Stimulated activated CD8-positive, alpha-beta memory T cell treated with anti-CD3 and anti-CD28 coated beads, Interleukin-12 subunit alpha, Interleukin-12 subunit beta, amount 100 ng/mL, for 1 hour (primary cell): ENCODE measurements around the gene IDNK.
"Not testable (repeated sequence)": the region's sequence is repeated elsewhere in the genome, so short reads cannot be mapped to it uniquely, and the experiment has no call there.

Experiments used
- DNase-seq: peaks from one replicate; pipeline ENCODE4 v3.0.0-alpha.2; 2020; ENCODE audit warnings: low read depth

Gene IDNK

DNA sequence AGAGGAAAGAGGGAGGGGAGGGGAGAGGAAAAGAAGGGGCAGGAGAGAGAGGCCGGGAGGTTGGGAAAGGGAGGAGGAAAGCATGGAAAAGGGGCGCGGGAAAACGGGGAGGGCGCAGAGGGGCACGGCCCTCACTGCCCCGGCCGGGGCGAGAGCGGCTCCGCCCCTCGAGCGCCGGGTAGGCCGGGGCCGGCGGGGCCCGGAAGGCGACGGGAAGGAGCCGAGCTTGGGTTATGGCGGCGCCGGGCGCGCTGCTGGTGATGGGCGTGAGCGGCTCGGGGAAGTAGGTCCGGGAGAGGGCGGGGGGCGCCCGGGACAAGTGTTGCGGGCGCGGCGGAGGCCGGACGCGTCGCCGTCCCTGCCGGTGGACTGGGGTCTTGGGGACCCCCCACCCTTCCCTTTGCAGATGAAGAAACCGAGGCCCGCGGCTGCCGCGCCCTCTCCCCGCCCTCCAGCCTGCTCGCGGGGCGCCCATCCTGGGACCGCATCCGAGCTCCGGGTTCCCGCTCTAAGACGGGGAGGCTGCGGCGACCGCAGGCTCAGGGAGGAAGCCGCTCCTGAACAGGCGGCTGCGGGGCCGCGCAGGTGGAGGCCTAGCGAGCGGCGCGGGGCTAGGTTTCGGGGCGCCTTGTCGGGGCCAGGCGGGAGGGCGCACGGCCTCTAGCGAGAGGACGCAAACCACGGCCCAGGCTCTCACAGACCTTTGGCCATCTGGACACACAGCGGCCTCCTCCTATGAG, at the start of gene IDNK:
IDNK (plus strand) TSS at position 205 of the 740 bp plus-strand sequence; CDS start at position 234, 29 bp downstream.
- peak; percentile 25 for DNase-seq

DNA sequence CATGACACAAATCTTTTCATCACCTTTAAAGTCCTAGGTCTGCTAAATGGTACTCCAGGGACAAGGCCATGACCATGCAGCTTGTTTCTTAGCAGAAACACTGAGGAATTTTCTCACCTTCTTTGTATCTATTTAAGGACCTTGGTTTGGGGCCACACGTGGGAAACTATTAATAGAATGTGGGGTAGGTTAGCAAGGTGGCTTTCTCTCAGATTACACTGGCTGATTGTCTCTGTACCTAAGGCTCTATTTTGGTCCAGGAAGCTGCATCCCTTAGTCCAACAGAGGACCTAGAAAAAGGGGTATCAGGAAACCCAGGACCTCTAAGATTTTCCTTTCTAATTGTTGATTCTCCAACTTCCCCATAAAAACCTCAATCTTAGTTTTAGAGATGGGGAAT, 48.5 kb upstream of the IDNK start:
- no peak for DNase-seq

DNA sequence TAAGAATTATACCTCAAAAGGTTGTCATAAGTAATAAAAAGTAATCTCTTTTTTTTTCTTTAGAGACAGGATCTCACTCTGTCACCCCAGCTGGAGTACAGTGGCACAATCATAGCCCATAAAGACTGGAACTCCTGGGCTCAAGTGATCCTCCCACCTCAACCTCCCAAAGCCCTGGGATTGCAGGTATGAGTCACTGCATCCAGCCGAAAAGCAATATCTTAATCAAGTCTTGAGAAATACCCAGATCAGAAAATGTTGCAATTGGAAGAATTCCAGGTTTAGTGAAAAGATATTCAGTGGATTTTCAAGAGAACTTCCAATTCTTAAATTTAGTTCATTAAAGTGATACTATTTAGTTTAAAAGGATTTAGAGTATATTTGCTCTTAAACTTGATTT, 40.9 kb upstream of the IDNK start:
- DNase-seq = no peak

GRCh38 chr9:83583151-83584014, 39.6 kb upstream of the IDNK start:
- no peak for DNase-seq

GRCh38 chr9:83584995-83585394, 37.9 kb upstream of the IDNK start:
- DNase-seq = no peak

DNA sequence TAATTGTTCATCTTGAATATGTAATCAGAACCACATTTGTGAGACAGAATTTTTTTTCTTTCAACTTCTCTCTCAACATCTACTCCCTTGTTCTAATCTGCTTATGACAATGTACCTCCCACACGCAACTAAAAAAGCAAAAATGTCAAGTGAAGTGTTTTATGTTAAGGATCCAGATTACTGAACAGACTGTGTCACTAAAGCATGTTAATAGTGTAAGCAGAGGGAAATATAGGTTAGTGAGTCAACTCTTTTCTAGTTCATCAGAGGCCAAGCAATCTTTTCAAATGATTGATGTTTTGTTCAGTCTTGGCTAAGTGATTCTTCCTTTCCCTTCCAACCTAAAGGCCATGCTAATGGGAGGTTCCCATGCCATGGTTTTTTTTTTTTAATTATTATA, 34.7 kb upstream of the IDNK start:
- no peak for DNase-seq

- DNase-seq = no peak
Measured at GRCh38 chr9:83596899-83597504, 25.9 kb upstream of the IDNK start.

- no peak for DNase-seq
Measured at GRCh38 chr9:83598487-83598886, 24.5 kb upstream of the IDNK start.

- no peak for DNase-seq
Measured at GRCh38 chr9:83599071-83599470, 23.9 kb upstream of the IDNK start.

GRCh38 chr9:83601463-83601862, 21.5 kb upstream of the IDNK start:
- no peak for DNase-seq

- DNase-seq = not testable (repeated sequence)
Measured at GRCh38 chr9:83607620-83608019, 15.3 kb upstream of the IDNK start.

- DNase-seq = not testable (repeated sequence)
Measured at GRCh38 chr9:83613298-83613697, 9.6 kb upstream of the IDNK start.

DNA sequence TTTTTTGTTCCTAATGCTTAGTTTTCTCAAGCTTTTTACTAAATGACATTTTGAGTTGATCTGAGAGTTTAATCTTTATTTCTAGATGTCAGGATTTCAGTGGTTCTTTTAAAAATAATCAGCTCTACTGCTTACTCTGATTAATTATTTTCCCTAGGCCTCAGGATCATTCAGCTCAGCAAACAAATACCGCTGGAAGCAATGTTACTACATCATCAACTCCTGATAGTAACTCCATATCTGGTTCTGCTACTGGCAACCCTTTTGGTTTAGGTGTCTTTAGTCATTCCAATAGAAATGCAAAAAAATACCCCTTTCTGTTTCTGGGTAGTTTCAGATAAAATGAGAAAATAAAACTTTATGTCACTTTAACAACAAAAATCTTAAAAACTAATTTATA, 5.6 kb upstream of the IDNK start:
- DNase-seq = no peak

DNA sequence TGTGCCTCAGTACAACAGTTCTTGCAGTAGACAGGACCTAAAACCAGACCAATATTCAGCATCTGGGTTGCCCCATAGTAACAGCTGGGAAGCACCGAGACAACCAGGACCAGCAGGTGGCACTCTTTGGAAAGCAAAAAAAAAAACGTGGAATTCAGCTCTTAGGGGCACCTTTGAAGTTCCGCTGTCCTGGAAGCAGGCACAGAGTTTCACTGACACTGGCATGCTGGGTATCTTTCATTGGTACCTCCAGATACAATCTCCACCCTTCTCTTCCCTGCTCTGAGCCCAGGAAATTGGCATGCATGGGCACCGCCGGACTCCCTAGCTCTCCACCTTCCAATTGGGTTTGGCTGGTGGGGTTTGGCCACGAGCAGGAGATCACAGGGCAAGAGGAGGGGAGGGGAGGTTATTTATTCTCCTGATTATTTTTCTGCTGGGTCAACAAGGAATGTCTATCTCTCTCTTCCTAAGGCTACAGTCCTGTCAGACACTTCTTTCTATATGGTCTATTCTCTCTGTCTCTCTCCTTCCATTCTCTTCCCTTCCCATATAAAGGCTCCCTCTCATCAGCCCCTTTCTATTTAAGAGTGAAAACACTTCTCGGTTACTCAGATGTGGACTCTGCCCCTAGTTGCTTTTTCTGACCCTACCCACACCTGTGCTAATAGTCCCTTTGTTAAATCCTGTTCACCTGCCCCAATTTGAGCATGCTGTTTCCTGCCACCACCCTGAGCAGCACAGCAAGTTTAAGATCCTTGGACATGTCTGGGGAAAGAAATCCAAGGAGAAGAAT, 1.9 kb upstream of the IDNK start:
- DNase-seq = peak; percentile 23

- no peak for DNase-seq
Measured at GRCh38 chr9:83622433-83622938, 457 bp upstream of the IDNK start.

DNA sequence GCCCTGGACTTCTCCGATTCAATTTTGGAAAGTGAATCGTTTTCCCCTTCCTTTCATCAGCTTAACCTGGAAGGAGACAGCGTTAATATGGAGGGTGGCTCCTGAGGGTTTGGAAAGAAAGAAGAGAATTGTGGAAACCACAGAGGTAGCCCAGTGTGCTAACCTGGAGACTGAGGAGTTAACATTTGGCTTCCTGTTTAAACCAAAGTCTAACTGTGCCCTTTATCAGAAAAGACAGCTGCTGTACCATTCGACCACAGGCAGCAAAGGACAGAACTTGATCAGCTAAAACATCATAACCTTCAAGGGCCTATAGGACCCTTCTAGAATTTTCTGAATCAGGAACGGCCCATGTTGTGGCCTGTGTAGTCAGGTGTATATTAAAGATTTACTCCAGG, 735 bp downstream of the IDNK start:
- no peak for DNase-seq

DNA sequence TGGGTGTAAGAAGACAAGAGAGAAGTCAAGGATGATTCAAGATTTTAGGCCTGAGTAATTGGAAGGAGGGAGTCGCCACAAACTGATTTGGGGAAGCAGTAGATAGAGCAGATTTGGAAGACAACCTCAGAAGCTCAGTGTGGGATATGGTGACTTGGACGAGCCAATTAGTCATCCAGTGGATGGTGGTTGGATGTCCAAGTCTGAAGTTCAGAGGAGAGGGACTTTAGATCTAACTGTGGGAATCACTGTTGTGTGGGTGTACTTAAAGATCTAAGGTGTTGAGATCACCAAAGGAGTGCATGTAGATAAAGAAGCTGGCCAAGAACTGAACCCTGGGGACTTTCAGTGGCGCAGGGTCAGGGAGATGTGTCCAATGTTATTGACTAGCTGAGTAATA, 2.2 kb downstream of the IDNK start:
- DNase-seq = no peak

GRCh38 chr9:83628540-83628939, 5.6 kb downstream of the IDNK start:
- DNase-seq = no peak

DNA sequence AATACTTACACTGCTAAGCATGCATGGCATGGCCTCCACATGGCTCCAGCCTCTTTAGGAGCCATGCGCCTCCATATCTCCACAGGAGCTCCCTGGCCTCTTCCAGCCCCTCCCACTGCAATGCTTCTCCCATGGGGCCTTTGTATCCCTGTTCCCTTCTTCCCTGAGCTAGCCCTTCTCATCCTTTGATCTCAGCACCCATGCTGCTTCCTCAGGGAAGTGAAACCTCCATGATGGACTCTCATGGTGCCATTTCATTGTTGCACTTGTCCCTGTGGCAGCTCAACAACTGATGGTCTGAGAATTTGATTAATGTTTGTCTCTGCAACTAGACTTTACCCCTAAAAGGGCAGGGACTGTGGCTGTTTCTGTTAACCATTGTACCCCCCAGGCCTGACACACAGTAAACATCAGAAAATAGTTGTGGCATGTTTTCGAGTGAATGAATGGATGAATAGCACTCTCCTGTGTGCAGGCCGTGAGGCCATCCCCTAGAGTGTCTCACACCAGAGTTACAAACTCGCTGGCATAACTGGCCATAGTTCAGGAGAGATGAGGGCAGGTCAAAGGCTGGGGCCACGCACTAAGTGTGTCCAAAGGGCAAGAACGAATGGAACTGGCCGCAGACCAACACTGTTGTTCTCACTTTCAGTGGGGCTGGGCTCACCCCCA, 6.6 kb downstream of the IDNK start:
- DNase-seq = no peak

DNA sequence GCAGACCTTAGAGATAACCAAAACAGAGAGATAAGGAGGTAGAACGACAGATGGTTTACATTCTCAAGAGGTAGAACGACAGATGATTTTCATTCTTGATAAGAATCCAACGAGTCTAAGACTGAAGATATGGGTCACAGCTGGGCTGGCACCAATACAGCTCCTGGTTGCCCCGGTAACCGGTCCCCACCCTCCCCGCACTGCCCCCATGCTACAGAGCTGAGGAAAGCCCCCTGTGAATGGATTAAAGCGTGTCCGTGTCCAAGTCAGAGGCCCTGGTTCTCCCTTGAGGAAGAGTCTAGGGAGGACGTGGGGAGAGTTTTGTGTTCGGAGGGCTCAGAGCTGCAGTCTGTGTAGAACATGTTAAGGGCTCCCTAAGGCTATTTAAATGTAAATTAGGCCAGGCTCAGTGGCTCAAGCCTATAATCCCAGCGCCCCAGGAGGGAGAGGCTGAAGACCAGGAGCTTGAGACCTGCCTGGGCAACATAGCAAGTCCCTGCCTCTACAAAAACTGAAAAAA, 8.1 kb downstream of the IDNK start:
- DNase-seq = no peak

- DNase-seq = no peak
Measured at GRCh38 chr9:83633255-83633654, 10.3 kb downstream of the IDNK start.
